Left hindlimb (tissue), 1 donor: ENCODE results near the gene FBXW8.

Source experiments
- DNase-seq: peaks from one replicate; pipeline ENCODE4 v3.0.0-alpha.2; 2018

Gene FBXW8

DNA sequence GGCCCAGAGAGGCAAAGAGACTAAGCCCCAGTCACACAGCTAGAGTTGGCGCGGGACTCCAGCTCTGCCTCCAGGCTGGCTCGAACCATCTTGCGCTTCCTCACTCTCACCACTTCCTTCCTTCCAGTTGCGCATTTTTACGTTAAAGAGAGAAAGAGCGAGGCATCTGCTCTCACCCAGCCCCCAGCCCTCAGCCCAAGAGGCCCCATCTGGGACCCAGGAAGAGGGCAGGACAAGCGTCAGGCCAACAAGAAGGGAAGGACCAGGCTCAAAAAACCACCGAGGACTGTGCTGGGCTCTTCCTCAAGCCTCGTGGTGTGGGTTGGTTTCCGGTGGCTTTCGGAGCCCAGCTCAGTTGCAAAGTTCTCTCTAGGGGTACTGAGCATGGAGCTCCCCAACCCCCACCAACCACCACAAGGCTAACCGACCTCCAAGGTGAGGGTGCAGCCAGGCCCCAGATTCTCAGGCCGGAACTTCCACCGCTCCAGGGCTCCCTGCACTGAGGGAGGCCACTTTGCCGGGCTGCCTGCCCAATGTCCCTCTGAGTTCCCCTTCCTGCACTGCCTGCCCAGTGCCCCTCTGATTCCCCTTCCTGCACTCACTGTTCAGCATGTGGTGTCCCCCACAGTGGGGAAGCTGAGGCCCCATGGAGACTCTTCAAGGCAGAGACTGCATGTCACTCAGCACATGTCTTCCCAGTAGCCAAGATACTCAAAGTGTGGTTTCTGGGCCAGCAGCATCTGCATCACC lies 152.6 kb downstream of the FBXW8 start:
- DNase-seq = no peak

DNA sequence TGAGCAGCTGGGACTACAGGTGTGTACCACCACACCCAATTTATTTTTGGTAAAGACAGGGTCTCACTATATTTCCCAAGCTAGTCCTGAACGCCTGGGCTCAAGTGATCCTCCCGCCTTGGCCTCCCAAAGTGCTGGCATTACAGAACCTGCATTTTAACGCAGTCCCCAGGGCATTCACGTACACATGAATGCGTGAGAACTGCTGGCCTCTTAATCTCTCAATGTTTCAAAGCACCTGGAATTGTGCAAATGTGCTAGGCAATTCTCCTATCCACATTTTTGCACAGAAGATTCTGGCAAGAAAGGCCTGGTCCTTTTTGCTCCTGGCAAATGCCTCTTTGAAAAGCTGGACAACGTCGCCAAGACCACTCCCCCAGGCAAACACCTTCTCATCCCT lies 153.3 kb downstream of the FBXW8 start:
- no peak for DNase-seq

DNA sequence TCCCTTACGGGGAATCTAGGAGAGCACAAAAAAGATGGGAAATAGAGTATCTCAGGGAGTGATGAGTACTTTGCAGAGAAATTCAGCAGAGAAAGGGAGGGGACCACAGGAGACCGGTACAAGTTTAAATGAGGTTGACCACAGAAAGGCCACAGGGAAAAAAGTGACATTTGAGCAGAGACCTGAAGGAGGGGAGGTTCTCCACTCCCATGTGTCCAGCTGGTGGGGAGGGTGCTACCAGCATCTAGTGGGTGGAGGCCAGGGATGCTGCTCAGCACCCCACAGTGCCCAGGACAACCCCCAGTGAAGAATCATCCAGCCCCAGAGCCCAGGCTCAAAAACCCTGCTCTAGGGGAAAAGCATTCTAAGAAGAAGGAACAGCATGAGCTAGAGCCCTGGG lies 153.8 kb downstream of the FBXW8 start:
- DNase-seq = no peak

DNA sequence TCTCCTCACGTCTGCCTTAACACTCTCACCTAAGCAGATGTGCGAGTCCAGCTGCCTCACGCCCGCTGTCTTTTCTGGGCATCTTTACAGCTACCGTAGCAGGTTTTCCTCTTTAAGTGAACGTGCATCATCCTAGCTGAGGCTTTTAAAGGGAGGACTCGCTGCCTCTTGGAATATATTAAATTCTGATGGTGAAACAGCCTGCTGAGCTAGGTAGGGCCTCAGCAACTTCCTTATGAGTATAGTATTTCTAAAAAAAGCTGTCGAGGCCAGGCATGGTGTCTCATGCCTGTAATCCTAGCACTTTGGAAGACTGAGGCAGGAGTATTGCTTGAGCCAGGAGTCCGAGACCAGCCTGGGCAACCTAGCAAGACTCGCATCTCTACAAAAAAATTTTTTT lies 156.3 kb downstream of the FBXW8 start:
- no peak for DNase-seq

DNA sequence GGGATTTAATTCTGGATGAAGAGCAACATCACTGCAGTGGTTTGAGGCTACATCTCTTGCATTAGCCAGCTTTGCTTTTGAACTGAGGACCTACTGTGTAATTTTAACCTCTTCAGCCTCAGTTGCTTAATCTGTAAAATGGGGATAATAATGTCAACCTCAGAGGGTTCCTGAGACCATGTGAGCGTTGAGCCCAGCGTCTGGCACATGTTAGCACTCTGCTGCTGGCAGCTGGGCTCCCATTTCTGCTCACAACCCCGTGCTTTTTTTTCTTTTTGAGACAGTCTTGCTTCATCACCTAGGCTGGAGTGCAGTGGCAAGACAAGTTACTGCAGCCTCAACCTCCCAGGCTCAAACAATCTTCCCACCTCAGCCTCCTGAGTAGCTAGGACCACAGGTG lies 156.9 kb downstream of the FBXW8 start:
- no peak for DNase-seq

DNA sequence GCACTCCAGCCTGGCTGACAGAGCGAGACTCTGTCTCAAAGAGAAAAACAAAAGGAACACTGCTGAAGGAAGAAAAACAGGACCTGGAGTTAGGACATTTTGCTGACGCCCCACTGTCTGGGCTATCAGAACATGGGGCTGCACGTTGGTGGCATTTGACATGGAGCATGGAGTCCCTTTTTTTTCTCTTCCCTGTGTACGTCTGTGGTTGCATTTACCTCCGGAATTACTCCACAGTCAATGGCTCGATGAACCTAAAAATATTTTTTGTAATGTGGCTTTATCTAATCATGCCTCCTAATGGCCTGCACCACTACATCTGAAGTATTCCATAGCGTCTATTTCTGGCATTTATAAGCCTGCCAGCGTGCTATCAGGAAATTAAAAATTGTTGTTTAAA lies 157.7 kb downstream of the FBXW8 start:
- no peak for DNase-seq

DNA sequence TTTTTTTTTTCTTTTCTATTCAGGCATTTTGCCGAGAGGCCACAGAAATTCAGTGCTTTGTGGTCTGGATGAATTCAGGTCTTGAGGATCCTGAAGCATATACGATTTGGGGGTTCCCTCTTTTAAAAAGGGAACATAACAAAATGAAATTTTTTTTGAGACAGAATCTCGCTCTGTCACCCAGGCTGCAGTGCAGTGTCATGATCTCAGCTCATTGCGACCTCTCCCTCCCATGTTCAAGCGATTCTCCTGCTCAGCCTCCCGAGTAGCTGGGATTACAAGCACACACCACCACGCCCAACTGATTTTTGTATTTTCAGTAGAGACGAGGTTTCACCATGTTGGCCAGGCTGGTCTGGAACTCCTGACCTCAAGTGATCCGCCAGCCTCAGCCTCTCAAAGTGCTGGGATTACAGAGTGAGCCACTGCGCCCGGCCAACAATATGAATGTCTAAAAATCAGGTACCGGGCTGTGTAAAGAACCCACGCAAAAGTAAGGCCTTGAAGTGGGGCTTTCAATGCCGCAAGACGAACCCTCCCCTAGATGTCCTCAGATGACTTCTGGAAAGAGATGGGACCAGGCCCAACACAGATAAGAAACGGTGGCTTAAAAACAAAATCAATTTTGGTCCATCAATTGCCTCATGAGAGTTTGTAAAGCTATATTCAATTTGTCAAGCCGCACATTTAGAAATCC lies 158.5 kb downstream of the FBXW8 start:
- DNase-seq = no peak

DNA sequence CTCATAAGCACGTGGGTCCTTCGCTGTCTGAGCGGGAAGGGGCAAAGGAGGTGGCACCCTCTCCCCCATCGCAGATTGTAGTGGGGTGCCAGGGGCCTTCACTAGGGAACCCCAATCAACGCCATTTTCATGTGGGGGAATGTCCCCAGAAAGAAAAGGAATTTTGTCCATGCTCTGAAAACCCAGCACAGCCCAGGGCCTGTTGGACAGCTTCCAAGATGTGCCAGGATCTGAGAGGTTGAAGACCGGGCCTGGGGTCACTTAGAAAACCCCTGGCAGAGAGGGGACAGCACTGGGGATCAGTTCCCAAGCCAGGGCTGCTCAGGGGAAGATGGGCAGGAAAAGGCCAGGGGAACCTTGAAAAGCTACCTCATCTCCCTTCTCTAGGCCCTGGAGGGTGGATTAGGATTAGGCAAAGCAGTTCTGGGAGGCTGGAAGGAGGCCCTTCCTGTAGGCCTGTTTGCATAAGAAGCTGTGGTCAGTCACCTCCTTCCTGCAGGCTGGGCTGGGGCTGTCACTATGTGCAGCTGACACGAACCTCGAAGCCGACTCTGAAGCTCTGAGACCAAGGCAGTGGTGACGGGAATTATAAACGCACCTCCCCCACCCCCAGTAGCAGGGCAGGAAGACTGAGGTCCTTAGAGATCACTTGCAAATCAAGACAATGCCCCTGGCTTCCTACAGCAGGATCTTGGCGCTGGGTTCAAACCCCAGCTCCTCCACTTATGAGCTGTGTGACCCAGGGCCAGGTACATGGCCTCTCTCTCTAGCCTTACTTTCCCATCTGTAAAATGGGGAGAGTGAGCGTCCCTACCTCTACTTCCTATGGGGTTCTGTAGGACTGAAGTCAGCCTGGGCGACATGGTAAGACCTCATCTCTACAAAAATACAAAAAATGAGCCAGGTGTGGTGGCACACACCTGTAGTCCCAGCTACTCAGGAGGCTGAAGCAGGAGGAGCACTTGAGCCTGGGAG lies 159.5 kb downstream of the FBXW8 start:
- DNase-seq = no peak

DNA sequence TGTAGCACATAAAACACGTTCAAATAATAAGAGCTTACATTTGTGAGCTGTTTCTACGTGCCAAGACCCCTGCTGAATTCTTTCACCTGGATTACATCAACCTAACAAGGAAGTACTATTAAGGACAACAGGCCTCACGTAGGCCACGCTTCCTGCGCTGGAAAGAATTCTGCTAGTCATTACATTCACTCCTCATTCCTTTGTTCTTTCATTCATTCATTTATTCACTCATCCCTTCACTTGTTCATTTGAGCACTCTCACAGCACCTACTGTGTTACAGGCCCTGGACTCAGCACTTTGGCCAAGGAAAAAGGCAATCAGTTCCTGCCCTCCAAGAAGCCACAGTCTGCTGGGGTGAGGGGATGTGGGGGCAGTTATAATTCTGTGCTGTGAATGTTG lies 160.3 kb downstream of the FBXW8 start:
- DNase-seq = no peak

DNA sequence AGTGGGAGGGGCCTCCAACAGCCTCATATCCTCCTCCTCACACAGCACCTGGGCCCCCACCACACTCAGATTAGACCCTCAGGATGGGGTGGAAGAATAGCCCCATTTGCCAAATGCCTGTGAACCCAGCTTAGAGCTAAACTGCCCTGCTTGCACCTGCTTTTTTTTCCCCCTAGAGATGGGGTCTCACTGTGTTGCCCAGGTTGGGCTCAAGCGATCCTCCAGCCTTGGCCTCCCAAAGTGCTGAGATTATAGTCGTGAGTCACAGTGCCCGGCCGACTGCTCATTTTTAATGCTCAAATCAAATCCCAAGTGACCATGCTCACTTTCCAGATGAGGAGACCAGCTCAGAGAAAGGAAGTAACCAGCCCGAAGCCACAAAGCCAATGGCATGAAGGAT lies 161.4 kb downstream of the FBXW8 start:
- DNase-seq = no peak

DNA sequence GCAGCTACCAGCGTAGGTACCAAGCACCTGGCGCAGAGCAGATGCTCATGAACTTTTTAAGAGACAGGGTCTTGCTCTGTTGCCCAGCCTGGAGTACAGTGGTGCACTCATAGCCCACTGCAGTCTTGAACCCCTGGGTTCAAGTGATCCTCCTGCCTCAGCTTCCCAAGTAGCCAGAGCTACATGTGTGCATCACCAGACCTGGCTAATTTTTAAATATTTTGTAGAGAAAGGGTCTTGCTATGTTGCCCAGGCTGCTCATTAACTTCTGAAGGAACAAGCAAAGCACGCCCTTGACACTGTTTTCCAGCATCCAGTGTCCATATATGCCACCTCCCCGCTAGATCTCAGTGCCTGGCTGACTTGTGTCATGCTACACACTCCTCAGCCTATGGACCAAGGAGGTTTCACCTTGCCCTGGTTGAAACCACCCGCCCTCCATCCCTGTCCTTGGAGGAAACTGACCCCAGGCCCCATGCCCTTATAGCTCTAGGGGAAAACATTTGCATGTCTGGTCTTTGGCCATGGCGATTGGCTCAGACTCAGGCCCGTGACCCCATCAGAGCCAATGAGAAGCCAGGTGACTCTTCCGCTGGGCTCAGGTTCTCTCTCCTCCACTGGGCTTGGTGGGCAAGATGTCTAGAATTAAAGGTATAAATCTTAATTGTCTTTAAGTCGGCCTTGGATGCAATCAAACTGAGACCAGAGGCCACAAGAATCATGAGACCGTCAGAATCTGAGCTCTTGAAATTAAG lies 162.2 kb downstream of the FBXW8 start:
- no peak for DNase-seq

DNA sequence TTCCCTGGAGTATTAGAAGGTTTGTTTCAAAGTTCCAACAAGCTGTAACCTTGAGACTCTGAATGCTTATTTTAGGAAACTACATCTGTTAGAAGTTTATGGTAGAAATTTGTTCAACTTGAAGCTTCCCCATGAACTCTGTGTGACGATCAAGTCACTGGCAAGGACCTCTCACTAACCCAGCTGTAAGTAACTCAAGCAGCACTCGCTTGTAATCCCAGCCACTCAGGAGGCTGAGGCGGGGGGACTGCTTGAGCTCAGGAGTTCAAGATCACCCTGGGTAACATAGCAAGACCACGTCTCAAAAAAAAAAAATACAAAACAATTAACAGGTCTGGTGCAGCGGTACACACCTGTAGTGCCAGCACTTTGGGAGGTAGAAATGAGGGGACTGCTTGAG lies 162.9 kb downstream of the FBXW8 start:
- no peak for DNase-seq

DNA sequence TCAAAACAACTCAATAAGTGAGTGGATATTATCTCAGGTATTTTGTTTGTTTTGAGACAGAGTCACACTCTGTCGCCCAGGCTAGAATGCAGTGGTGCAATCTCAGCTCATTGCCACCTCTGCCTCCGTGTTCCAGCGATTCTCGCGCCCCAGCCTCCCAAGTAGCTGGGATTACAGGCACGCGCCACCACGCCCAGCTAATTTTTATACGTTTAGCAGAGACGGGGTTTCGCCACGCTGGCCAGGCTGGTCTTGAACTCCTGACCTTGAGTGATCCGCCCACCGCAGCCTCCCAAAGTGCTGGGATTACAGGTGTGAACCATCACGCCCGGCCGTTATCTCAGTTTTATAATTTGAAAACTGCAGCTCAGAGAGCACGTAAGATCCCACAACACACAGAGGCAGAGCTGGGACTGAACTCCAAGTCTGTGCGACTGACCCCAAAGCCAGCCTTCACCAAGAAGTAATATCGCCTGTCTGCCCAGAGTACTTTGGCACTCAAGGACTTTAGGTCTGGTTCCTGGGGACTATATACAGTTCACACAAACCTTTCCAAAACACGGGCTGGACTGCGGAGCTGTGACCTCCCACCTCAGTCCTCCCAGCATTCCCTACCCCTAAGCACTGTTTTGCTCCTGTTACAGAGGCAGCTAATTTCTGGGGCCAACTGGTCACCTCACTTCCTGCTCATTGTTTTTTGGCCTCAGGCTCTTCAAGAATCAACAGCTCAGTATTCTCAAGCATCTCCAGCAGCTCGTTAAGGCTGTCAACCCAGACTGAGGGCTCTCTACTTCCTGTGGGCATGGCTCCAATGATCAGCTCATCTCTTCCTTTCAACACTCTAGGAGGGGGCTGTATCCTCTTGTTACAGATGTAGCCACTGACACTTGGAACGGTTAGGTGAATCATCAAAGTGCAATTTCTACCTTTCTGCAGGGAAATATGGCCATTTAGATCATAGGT lies 165.9 kb downstream of the FBXW8 start:
- no peak for DNase-seq

DNA sequence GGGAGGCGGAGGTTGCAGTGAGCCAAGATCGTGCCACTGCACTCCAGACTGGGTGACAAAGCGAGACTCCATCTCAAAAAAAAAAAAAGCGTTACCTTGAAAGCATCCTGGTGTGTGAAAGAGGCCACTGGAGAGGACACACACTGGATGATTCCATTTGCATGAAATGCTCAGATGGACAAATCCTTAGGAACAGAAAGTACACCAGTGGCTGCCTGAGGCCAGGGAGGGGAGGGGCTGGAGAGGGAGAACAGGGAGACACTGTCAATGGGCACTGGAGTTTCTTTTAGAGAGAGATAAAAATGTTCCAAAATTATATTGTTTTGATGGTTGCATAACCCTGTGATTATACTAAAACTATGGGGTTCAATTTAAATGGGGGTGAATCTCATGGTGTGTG lies 168.7 kb downstream of the FBXW8 start:
- no peak for DNase-seq

DNA sequence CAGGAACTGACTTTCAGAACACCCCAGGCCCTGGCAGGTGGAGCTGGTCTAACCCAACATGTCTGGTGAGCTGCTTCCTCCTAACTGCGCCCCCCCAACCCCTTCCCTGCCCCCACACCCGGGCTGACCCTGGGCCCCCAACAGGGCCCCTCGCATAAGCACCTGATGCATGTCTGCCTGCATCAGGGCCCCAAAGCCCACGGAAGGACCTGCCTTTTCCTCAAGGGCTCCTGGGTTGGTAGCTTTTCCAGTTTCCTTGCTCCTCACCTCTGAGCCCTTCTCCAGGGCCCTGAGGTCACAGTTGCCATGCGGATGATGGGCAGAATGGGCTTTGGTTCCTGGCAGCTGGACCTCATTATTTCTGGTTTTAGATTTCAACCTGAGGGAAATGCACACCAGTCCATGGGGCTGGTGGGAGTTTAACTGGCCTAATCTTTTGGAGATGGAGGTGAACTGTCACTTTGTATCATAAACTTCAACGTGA lies 170.0 kb downstream of the FBXW8 start:
- no peak for DNase-seq
